Mesenchymal stem cell (in vitro differentiated cells and primary cell): Measurements from ENCODE around the gene EVI5L.

Experiments
- DNase-seq: peaks from one replicate; pipeline ENCODE4 v3.0.0-alpha.2; 2013
- H2AFZ ChIP-seq: one replicate; pipeline ENCODE4 v1.6.1; 2013; ENCODE audit warnings: low read depth, mild to moderate bottlenecking, control low read depth, inconsistent platforms, low read length, moderate library complexity
- H2AK5ac ChIP-seq: 2 replicates; pipeline ENCODE4 v1.6.1; 2013; ENCODE audit warnings: low read length, moderate library complexity, mild to moderate bottlenecking, inconsistent platforms; ENCODE audit not compliant: severe bottlenecking
- H2BK120ac ChIP-seq: one replicate; pipeline ENCODE4 v1.6.1; 2013; ENCODE audit warnings: low read depth, mild to moderate bottlenecking, inconsistent platforms, low read length, moderate library complexity
- H2BK12ac ChIP-seq, 2 experiments: one replicate each; pipeline ENCODE4 v1.6.1; 2013; ENCODE audit warnings: inconsistent platforms in 2 of 2, low read length in 2 of 2, mild to moderate bottlenecking in 2 of 2, moderate library complexity in 2 of 2, control low read depth in 1 of 2
- H2BK15ac ChIP-seq: one replicate; pipeline ENCODE4 v1.6.1; 2013; ENCODE audit warnings: mild to moderate bottlenecking, low read depth, inconsistent platforms; ENCODE audit not compliant: poor library complexity, severe bottlenecking
- H2BK5ac ChIP-seq: 2 replicates; pipeline ENCODE4 v1.6.1; 2013; ENCODE audit warnings: low read depth, mild to moderate bottlenecking, low read length, control low read depth, inconsistent platforms; ENCODE audit not compliant: poor library complexity, severe bottlenecking
- H3K14ac ChIP-seq, 2 experiments: one replicate each; pipeline ENCODE4 v1.6.1; 2013; ENCODE audit warnings: inconsistent platforms in 2 of 2, low read length in 2 of 2, control low read depth in 1 of 2, mild to moderate bottlenecking in 1 of 2, moderate library complexity in 1 of 2
- H3K18ac ChIP-seq, 2 experiments: one replicate each; pipeline ENCODE4 v1.6.1; 2013; ENCODE audit warnings: inconsistent platforms in 2 of 2, low read length in 2 of 2, control low read depth in 1 of 2, low read depth in 1 of 2, mild to moderate bottlenecking in 1 of 2
- H3K23ac ChIP-seq, 2 experiments: one replicate each; pipeline ENCODE4 v1.6.1; 2013; ENCODE audit warnings: inconsistent platforms in 2 of 2, low read length in 2 of 2, mild to moderate bottlenecking in 2 of 2, moderate library complexity in 2 of 2, control low read depth in 1 of 2
- H3K27ac ChIP-seq: 2 replicates; pipeline ENCODE4 v1.5.1; 2013; ENCODE audit warnings: mild to moderate bottlenecking, moderate library complexity, low read length, control low read depth, inconsistent platforms; ENCODE audit not compliant: poor library complexity, severe bottlenecking
- H3K27me3 ChIP-seq, 2 experiments: 2 replicates each; pipeline versions ENCODE4 v1.6.1 to v1.7.0; 2013; ENCODE audit warnings: low read length in 2 of 2, mild to moderate bottlenecking in 2 of 2, moderate library complexity in 2 of 2, control low read depth in 1 of 2, inconsistent platforms in 1 of 2; ENCODE audit not compliant: control insufficient read depth in 1 of 2, insufficient read depth in 1 of 2
- H3K36me3 ChIP-seq, 2 experiments: 2 replicates each; pipeline versions ENCODE4 v1.6.1 to v1.7.0; 2013; ENCODE audit warnings: low read length in 2 of 2, control low read depth in 1 of 2, inconsistent platforms in 1 of 2, low read depth in 1 of 2, mild to moderate bottlenecking in 1 of 2; ENCODE audit not compliant: insufficient read depth in 2 of 2, control insufficient read depth in 1 of 2
- H3K4ac ChIP-seq, 2 experiments: one replicate each; pipeline ENCODE4 v1.6.1; 2013; ENCODE audit warnings: inconsistent platforms in 2 of 2, low read length in 2 of 2, mild to moderate bottlenecking in 2 of 2, moderate library complexity in 2 of 2, control low read depth in 1 of 2, low read depth in 1 of 2
- H3K4me1 ChIP-seq: 2 replicates; pipeline ENCODE4 v1.6.1; 2013; ENCODE audit warnings: low read depth, low read length, control low read depth; ENCODE audit not compliant: control insufficient read depth, insufficient read depth
- H3K4me2 ChIP-seq: 2 replicates; pipeline ENCODE4 v1.6.1; 2013; ENCODE audit warnings: low read length, mild to moderate bottlenecking, inconsistent platforms; ENCODE audit not compliant: poor library complexity, severe bottlenecking
- H3K4me3 ChIP-seq, 2 experiments: 2 replicates each; pipeline versions ENCODE4 v1.5.1 to v1.7.0; 2013; ENCODE audit warnings: low read length in 2 of 2, mild to moderate bottlenecking in 2 of 2, control low read depth in 1 of 2, low read depth in 1 of 2; ENCODE audit not compliant: insufficient read depth in 1 of 2
- H3K79me1 ChIP-seq: replicated peaks from 2 replicates; pipeline ENCODE4 v1.6.1; 2013; ENCODE audit warnings: mild to moderate bottlenecking, control low read depth, low read length, inconsistent platforms; ENCODE audit not compliant: poor library complexity, severe bottlenecking
- H3K9ac ChIP-seq: 2 replicates; pipeline ENCODE4 v1.7.0; 2013; ENCODE audit warnings: mild to moderate bottlenecking, low read length, moderate library complexity
- H3K9me3 ChIP-seq: 2 replicates; pipeline ENCODE4 v1.7.0; 2013; ENCODE audit warnings: mild to moderate bottlenecking, low read length; ENCODE audit not compliant: control insufficient read depth
- H4K8ac ChIP-seq: one replicate; pipeline ENCODE4 v1.6.1; 2013; ENCODE audit warnings: inconsistent platforms, mild to moderate bottlenecking, low read length, moderate library complexity
- H4K91ac ChIP-seq: one replicate; pipeline ENCODE4 v1.6.1; 2013; ENCODE audit warnings: mild to moderate bottlenecking, low read length, inconsistent platforms
- WGBS: methylation state at CpG from one replicate; pipeline ENCODE4 v1.1.7; 2013; ENCODE audit warnings: mixed read lengths; 5-methylcytosine and 5-hydroxymethylcytosine counted together

Gene EVI5L

DNA sequence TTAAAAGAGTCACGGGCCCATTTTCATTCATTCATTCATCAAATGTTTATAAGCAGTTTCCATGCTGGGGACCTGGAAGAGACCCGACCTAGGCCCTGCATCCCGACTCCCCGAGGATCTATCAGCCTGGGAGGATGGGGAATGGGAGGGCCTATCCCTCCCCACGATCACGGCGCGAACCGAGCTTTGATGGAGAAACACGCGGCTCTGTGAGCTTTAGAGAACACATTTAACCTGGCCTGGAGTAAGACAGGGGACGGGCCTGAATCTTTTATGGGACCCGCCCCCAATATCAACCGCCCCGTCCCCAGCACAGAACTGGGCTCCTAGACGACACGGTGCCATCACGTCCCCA lies 875 bp upstream of the EVI5L start:
- peaks cover 0 to 5% of the 10 kb centered on the region in 2 experiments for H3K36me3 ChIP-seq
- no peak overlapping the region for H2BK15ac ChIP-seq
- no peak overlapping the region for H2BK5ac ChIP-seq
- H3K9me3 ChIP-seq: no peaks in the 10 kb centered on the region
- H4K8ac ChIP-seq: peak overlapping the region; percentile 55
- no peak overlapping the region for H3K9ac ChIP-seq
- peak overlapping the region; percentile 65 for H3K4me2 ChIP-seq
- no peak overlapping the region for H2AK5ac ChIP-seq
- peaks cover 0 to 17% of the 10 kb centered on the region in 2 experiments for H3K27me3 ChIP-seq
- no peak for DNase-seq
- 5% methylated on average over 17 of the region's 18 CpGs for WGBS
- H3K4me1 ChIP-seq: peaks cover 26% of the 10 kb centered on the region
- peak overlapping the region; percentile 90 for H2AFZ ChIP-seq
- no peak overlapping the region for H4K91ac ChIP-seq
- H2BK12ac ChIP-seq: peak overlapping the region in 1 of 2 experiments; percentile 7
- no peak overlapping the region for H3K27ac ChIP-seq
- H3K14ac ChIP-seq: no peak overlapping the region
- peaks cover 16% of the 10 kb centered on the region for H3K79me1 ChIP-seq
- no peak overlapping the region for H3K23ac ChIP-seq
- no peak overlapping the region for H2BK120ac ChIP-seq
- H3K18ac ChIP-seq: peak overlapping the region in 1 of 2 experiments; percentile 9
- H3K4ac ChIP-seq: no peak overlapping the region
- H3K4me3 ChIP-seq: peak overlapping the region in 1 of 2 experiments; percentile 67

GRCh38 chr19:7830272-7830771 lies 304 bp downstream of the EVI5L start:
- Histone ChIP-seq H3K27ac (no peak overlapping the region), H3K4me2 (peak overlapping the region; percentile 77), H2BK120ac (no peak overlapping the region), H2AFZ (no peak overlapping the region), H3K9me3 (no peaks in the 10 kb centered on the region), H3K14ac (peak overlapping the region in 1 of 2 experiments; percentile 62), H2BK5ac (no peak overlapping the region), H3K18ac (peak overlapping the region; percentile 41 to 62), H3K23ac (no peak overlapping the region), H3K27me3 (peaks cover 0 to 17% of the 10 kb centered on the region in 2 experiments), H2BK15ac (no peak overlapping the region), H4K8ac (no peak overlapping the region), H4K91ac (no peak overlapping the region), H3K36me3 (peaks cover 0 to 5% of the 10 kb centered on the region in 2 experiments), H3K4ac (peak overlapping the region in 1 of 2 experiments; percentile 26), H3K4me3 (peak overlapping the region; percentile 72 to 85), H3K79me1 (peaks cover 19% of the 10 kb centered on the region), H2BK12ac (no peak overlapping the region), H3K4me1 (peaks cover 26% of the 10 kb centered on the region), H2AK5ac (no peak overlapping the region), H3K9ac (peak overlapping the region; percentile 73)
- no peak for DNase-seq
- WGBS: 10% methylated on average over 13 of the region's 53 CpGs

- H2BK12ac ChIP-seq: peak overlapping the region in 1 of 2 experiments; percentile 57
- no peak overlapping the region for H3K18ac ChIP-seq
- no peak overlapping the region for H3K14ac ChIP-seq
- H3K23ac ChIP-seq: no peak overlapping the region
- no peak overlapping the region for H4K91ac ChIP-seq
- H2AK5ac ChIP-seq: no peak overlapping the region
- H3K27ac ChIP-seq: no peak overlapping the region
- H3K36me3 ChIP-seq: peaks cover 0 to 5% of the 10 kb centered on the region in 2 experiments
- H3K4ac ChIP-seq: peak overlapping the region in 1 of 2 experiments; percentile 33
- H3K9ac ChIP-seq: peak overlapping the region; percentile 73
- H3K4me2 ChIP-seq: peak overlapping the region; percentile 77
- WGBS: 53% methylated on average over 7 of the region's 7 CpGs
- DNase-seq: no peak
- no peak overlapping the region for H2AFZ ChIP-seq
- no peak overlapping the region for H2BK15ac ChIP-seq
- peaks cover 27% of the 10 kb centered on the region for H3K4me1 ChIP-seq
- no peak overlapping the region for H4K8ac ChIP-seq
- peaks cover 22% of the 10 kb centered on the region for H3K79me1 ChIP-seq
- H2BK5ac ChIP-seq: no peak overlapping the region
- H3K9me3 ChIP-seq: no peaks in the 10 kb centered on the region
- no peak overlapping the region for H2BK120ac ChIP-seq
- peak overlapping the region; percentile 72 to 85 for H3K4me3 ChIP-seq
- H3K27me3 ChIP-seq: peaks cover 0 to 17% of the 10 kb centered on the region in 2 experiments
Measured at GRCh38 chr19:7830823-7831222, 805 bp downstream of the EVI5L start.

- H3K4ac ChIP-seq: no peak overlapping the region
- H3K36me3 ChIP-seq: peaks cover 0 to 5% of the 10 kb centered on the region in 2 experiments
- no peak overlapping the region for H3K14ac ChIP-seq
- peak overlapping the region in 1 of 2 experiments; percentile 18 for H2BK12ac ChIP-seq
- H3K79me1 ChIP-seq: peaks cover 25% of the 10 kb centered on the region
- H3K27me3 ChIP-seq: peaks cover 0 to 17% of the 10 kb centered on the region in 2 experiments
- H3K23ac ChIP-seq: no peak overlapping the region
- H3K9ac ChIP-seq: peak overlapping the region; percentile 61
- no peaks in the 10 kb centered on the region for H3K9me3 ChIP-seq
- H4K91ac ChIP-seq: no peak overlapping the region
- DNase-seq: peak; percentile 68
- H3K4me2 ChIP-seq: peak overlapping the region; percentile 47
- H2AK5ac ChIP-seq: no peak overlapping the region
- no peak overlapping the region for H3K27ac ChIP-seq
- no peak overlapping the region for H2BK120ac ChIP-seq
- WGBS: 30% methylated on average over 9 of the region's 10 CpGs
- no peak overlapping the region for H2BK5ac ChIP-seq
- H3K18ac ChIP-seq: no peak overlapping the region
- H4K8ac ChIP-seq: no peak overlapping the region
- H3K4me3 ChIP-seq: peak overlapping the region in 1 of 2 experiments; percentile 72
- H2AFZ ChIP-seq: no peak overlapping the region
- no peak overlapping the region for H2BK15ac ChIP-seq
- H3K4me1 ChIP-seq: peaks cover 27% of the 10 kb centered on the region
Measured at GRCh38 chr19:7831452-7831851, 1.4 kb downstream of the EVI5L start.
